IMR-90 (cell line): ENCODE measurements around the gene ALDH2. TPM values are rescaled to one million over a fixed set of nuclear protein-coding genes. Genes with fewer than 3 reads are reported as not detected.
"Not testable (repeated sequence)": the region's sequence is repeated elsewhere in the genome, so short reads cannot be mapped to it uniquely, and the experiment has no call there.

Experiments used
- ATAC-seq: fragments of 200-7000 bp; cut with Tn5 transposase; 2 replicates; pipeline ENCODE4 v1.9.1; 2020; ENCODE audit warnings: low read depth, mild to moderate bottlenecking, moderate library complexity
- BruUV-seq: library from RNA; stranded (reverse); fragments of 400-500 nt; replicated peaks from 2 replicates; lab custom pipeline; 2021; lab: Mats Ljungman, UMichigan
- CTCF ChIA-PET: fragments of 300-600 bp; formaldehyde crosslinking; extraction: SDS; loops from one replicate; lab custom pipeline; 2021; ENCODE audit warnings: antibody characterized with exemption; lab: Yijun Ruan, JAX
- POLR2A ChIA-PET: fragments of 300-600 bp; sonication (Branson Sonifier 250); formaldehyde crosslinking; loops from one replicate; lab custom pipeline; 2022; ENCODE audit warnings: antibody characterized with exemption; ENCODE audit not compliant: unreplicated experiment; lab: Charles Lee
- DNase-seq: peaks from one replicate; pipeline ENCODE4 v3.0.0; 2013
- H2AFZ ChIP-seq: replicated peaks from 2 replicates; pipeline ENCODE3; 2013; ENCODE audit warnings: low read length, mild to moderate bottlenecking; ENCODE audit not compliant: poor library complexity
- H2AK5ac ChIP-seq: 2 replicates; pipeline ENCODE4 v1.6.1; 2013; ENCODE audit warnings: low read depth, low read length, inconsistent platforms
- H2AK9ac ChIP-seq: replicated peaks from 2 replicates; pipeline ENCODE3; 2013; ENCODE audit warnings: mild to moderate bottlenecking, low read depth, low read length, moderate library complexity; ENCODE audit not compliant: poor library complexity
- H2BK120ac ChIP-seq: 2 replicates; pipeline ENCODE4 v1.6.1; 2013; ENCODE audit warnings: low read depth, low read length, inconsistent platforms
- H2BK15ac ChIP-seq: 3 replicates; pipeline ENCODE4 v1.6.1; 2013; ENCODE audit warnings: low read depth, low read length, inconsistent platforms
- H2BK20ac ChIP-seq: 2 replicates; pipeline ENCODE4 v1.6.1; 2013; ENCODE audit warnings: low read depth, mild to moderate bottlenecking, inconsistent platforms, low read length, moderate library complexity
- H2BK5ac ChIP-seq: 2 replicates; pipeline ENCODE4 v1.6.1; 2013; ENCODE audit warnings: mild to moderate bottlenecking, low read depth, low read length, inconsistent platforms; ENCODE audit not compliant: poor library complexity, severe bottlenecking
- H3K14ac ChIP-seq: replicated peaks from 2 replicates; pipeline ENCODE4 v1.6.1; 2013; ENCODE audit warnings: low read depth, low read length, inconsistent platforms
- H3K18ac ChIP-seq: 2 replicates; pipeline ENCODE4 v1.6.1; 2013; ENCODE audit warnings: low read depth, low read length, control low read depth
- H3K23ac ChIP-seq: 2 replicates; pipeline ENCODE4 v1.6.1; 2013; ENCODE audit warnings: low read depth, low read length, inconsistent platforms
- H3K27ac ChIP-seq: 2 replicates; pipeline ENCODE4 v1.5.1; 2013; ENCODE audit warnings: mild to moderate bottlenecking, control low read depth, low read length; ENCODE audit not compliant: insufficient read depth
- H3K27me3 ChIP-seq: 2 replicates; pipeline ENCODE4 v1.6.1; 2013; ENCODE audit warnings: low read length; ENCODE audit not compliant: control insufficient read depth, insufficient read depth
- H3K36me3 ChIP-seq: 2 replicates; pipeline ENCODE4 v1.6.1; 2013; ENCODE audit warnings: low read length, mixed read lengths; ENCODE audit not compliant: control insufficient read depth, insufficient read depth
- H3K4ac ChIP-seq: 2 replicates; pipeline ENCODE4 v1.6.1; 2013; ENCODE audit warnings: low read depth, low read length, inconsistent platforms
- H3K4me1 ChIP-seq: 2 replicates; pipeline ENCODE4 v1.6.1; 2013; ENCODE audit warnings: low read length, mixed read lengths; ENCODE audit not compliant: control insufficient read depth, insufficient read depth
- H3K4me2 ChIP-seq: 2 replicates; pipeline ENCODE4 v1.6.1; 2013; ENCODE audit warnings: low read depth, mild to moderate bottlenecking, control low read depth, low read length, moderate library complexity
- H3K4me3 ChIP-seq: 2 replicates; pipeline ENCODE4 v1.5.1; 2013; ENCODE audit warnings: low read depth, mild to moderate bottlenecking, control low read depth, low read length, moderate library complexity; ENCODE audit not compliant: insufficient read depth
- H3K56ac ChIP-seq: 2 replicates; pipeline ENCODE4 v1.6.1; 2013; ENCODE audit warnings: low read length, inconsistent platforms; ENCODE audit not compliant: insufficient read depth; ENCODE audit errors: extremely low read depth
- H3K79me1 ChIP-seq, 2 experiments: 2 replicates each; pipeline ENCODE4 v1.6.1; 2013; ENCODE audit warnings: low read length in 2 of 2, inconsistent platforms in 1 of 2, low read depth in 1 of 2
- H3K9ac ChIP-seq: 2 replicates; pipeline ENCODE4 v1.6.1; 2013; ENCODE audit warnings: low read depth, low read length, control low read depth
- H3K9me1 ChIP-seq: 2 replicates; pipeline ENCODE4 v1.6.1; 2013; ENCODE audit warnings: low read length, inconsistent platforms; ENCODE audit not compliant: insufficient read depth
- H3K9me3 ChIP-seq: 2 replicates; pipeline ENCODE4 v1.6.1; 2013; ENCODE audit warnings: low read length; ENCODE audit not compliant: control insufficient read depth, insufficient read depth
- H4K20me1 ChIP-seq: 2 replicates; pipeline ENCODE4 v1.6.1; 2013; ENCODE audit warnings: low read length, inconsistent platforms; ENCODE audit not compliant: insufficient read depth
- H4K5ac ChIP-seq: 2 replicates; pipeline ENCODE4 v1.6.1; 2013; ENCODE audit warnings: mild to moderate bottlenecking, low read depth, low read length, control low read depth
- H4K8ac ChIP-seq, 2 experiments: 2 replicates each; pipeline ENCODE4 v1.6.1; 2013; ENCODE audit warnings: low read depth in 2 of 2, low read length in 2 of 2, control low read depth in 1 of 2, inconsistent platforms in 1 of 2
- H4K91ac ChIP-seq: 2 replicates; pipeline ENCODE4 v1.6.1; 2013; ENCODE audit warnings: low read depth, low read length, inconsistent platforms; ENCODE audit not compliant: insufficient read depth
- WGBS, 2 experiments: methylation state at CpG; one replicate each; pipeline versions ENCODE4 v1.1.5 to v1.1.7; 2013; ENCODE audit warnings: missing lambda C conversion rate in 2 of 2; ENCODE audit not compliant: insufficient read length in 1 of 2; ENCODE audit errors: extremely low coverage in 2 of 2; 5-methylcytosine and 5-hydroxymethylcytosine counted together
- dilution Hi-C: fragments of 300-500 bp; cut with HindIII; formaldehyde crosslinking; loops from one replicate; pipeline ENCODE4 v1.14.3; 2018; ENCODE audit warnings: low sequenced_read_pairs; ENCODE audit not compliant: unreplicated experiment
- in situ Hi-C: fragments of 300-500 bp; cut with MboI; formaldehyde crosslinking; loops from 3 replicates; pipeline ENCODE4 v1.14.3; 2019; ENCODE audit warnings: low sequenced_read_pairs, inconsistent platforms, mixed read lengths
- intact Hi-C: fragments of 100-400 bp; cut with micrococcal nuclease; formaldehyde crosslinking; loops from 2 replicates; pipeline ENCODE4 v1.10.0; 2022
- polyA plus RNA-seq, 3 experiments: library from polyadenylated mRNA; depleted of rRNA; stranded (reverse); fragments of >200 nt; gene quantifications; 2 replicates each; pipeline ENCODE4 v1.2.3, GENCODE V29; 2012; ENCODE audit warnings: low replicate concordance in 1 of 3
- total RNA-seq: library from RNA; depleted of rRNA; stranded (reverse); fragments of >200 nt; gene quantifications from 2 replicates; pipeline ENCODE4 v1.2.3, GENCODE V29; 2012

The ALDH2 gene
- total and polyA plus RNA-seq, 2 of the 4 experiments (the other 2 are of a cell fraction), result 16.0 to 41.2 TPM

DNA sequence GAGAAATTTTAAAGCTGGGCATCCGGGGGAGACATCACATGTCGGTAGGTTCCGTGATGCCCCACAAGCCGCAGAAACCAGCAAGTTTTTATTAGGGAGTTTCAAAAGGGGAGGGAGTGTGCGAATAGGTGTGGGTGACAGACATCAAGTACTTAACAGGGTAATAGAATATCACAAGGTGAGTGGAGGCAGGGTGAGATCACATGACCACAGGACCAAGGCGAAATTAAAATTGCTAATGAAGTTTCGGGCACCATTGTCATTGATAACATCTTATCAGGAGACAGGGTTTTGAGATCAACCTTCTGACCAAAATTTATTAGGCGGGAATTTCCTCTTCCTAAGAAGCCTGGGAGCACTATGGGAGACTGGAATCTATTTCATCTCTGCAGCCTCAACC is 54.1 kb downstream of the ALDH2 start:
- BruUV-seq, in situ Hi-C loops, CTCF ChIA-PET: not testable (repeated sequence)

More for the DNA sequence above, 54.1 kb downstream of the ALDH2 start:
- H2AFZ ChIP-seq, H3K4me3 ChIP-seq, H2AK9ac ChIP-seq, H4K20me1 ChIP-seq, H3K79me1 ChIP-seq, H4K5ac ChIP-seq, H2BK120ac ChIP-seq, H3K23ac ChIP-seq, dilution Hi-C loops, H2BK15ac ChIP-seq, H3K4me1 ChIP-seq, ATAC-seq, H3K9me1 ChIP-seq, H3K4me2 ChIP-seq, H3K56ac ChIP-seq, POLR2A ChIA-PET, H3K9me3 ChIP-seq, H3K36me3 ChIP-seq, H3K27ac ChIP-seq, H4K91ac ChIP-seq, H2BK5ac ChIP-seq, H3K4ac ChIP-seq, H3K27me3 ChIP-seq, H4K8ac ChIP-seq, H3K18ac ChIP-seq, intact Hi-C loops, H2AK5ac ChIP-seq, H3K14ac ChIP-seq, DNase-seq, H2BK20ac ChIP-seq, H3K9ac ChIP-seq: not testable (repeated sequence)
- WGBS, 2 experiments, result 75% methylated on average over 4 of the region's 8 CpGs; no CpG with 5 or more reads in 1 of the 2 experiments
